A549 (cell line): ENCODE results near the gene RBM26. TPM values are rescaled to one million over a fixed set of nuclear protein-coding genes. Genes with fewer than 3 reads are reported as not detected.

Experiments
- ATAC-seq, 2 experiments: fragments of 200-7000 bp in 1 of 2; fragments of >200 bp in 1 of 2; cut with Nextera tagmentation in 1 of 2; cut with Tn5 transposase in 1 of 2; 3 replicates each; pipeline versions ENCODE4 v1.8.0 to v1.9.1; 2018 to 2020; ENCODE audit warnings: mild to moderate bottlenecking in 1 of 2, moderate library complexity in 1 of 2
- CTCF ChIA-PET: fragments of 300-600 bp; sonication (Branson Sonifier 250); formaldehyde crosslinking; extraction: SDS; loops from one replicate; lab custom pipeline; 2021; ENCODE audit warnings: antibody characterized with exemption, inconsistent platforms; lab: Yijun Ruan, JAX
- POLR2A ChIA-PET: fragments of 350-600 bp; formaldehyde crosslinking; extraction: SDS; loops from one replicate; lab custom pipeline; 2021; ENCODE audit warnings: antibody characterized with exemption, inconsistent platforms; lab: Yijun Ruan, JAX
- DNase-seq, 2 experiments: peaks; one replicate each; pipeline versions ENCODE4 v3.0.0 to v3.0.0-alpha.2; 2011 to 2016; ENCODE audit warnings: low read depth in 1 of 2, low spot score in 1 of 2
- FAIRE-seq: peaks from 2 replicates; lab custom pipeline; 2011; peaks lifted over from hg19 to GRCh38; lab: Jason Lieb, UNC
- H3K27ac ChIP-seq, 2 experiments: fragments of >200 bp; sonication (Bioruptor Twin); formaldehyde crosslinking; 3 replicates each; pipeline ENCODE4 v1.5.1; 2016 to 2017
- H3K4me1 ChIP-seq: fragments of >200 bp; sonication (Bioruptor Twin); formaldehyde crosslinking; 3 replicates; pipeline ENCODE4 v1.6.1; 2016
- H3K4me2 ChIP-seq: fragments of >200 bp; sonication (Bioruptor Twin); formaldehyde crosslinking; 3 replicates; pipeline ENCODE4 v1.6.1; 2016
- H3K4me3 ChIP-seq: fragments of >200 bp; sonication (Bioruptor Twin); formaldehyde crosslinking; 3 replicates; pipeline ENCODE4 v1.5.1; 2016
- H3K9me3 ChIP-seq: fragments of >200 bp; sonication (Bioruptor Twin); formaldehyde crosslinking; 3 replicates; pipeline ENCODE4 v1.6.1; 2016
- ATOH8 ChIP-seq: fragments of 250-450 bp; sonication (Bioruptor Pico); IDR thresholded peaks from 2 replicates; pipeline ENCODE4 v1.5.0; 2020; ENCODE audit warnings: low read depth, mild to moderate bottlenecking, moderate library complexity
- CHD4 ChIP-seq: fragments of 200-600 bp; sonication (generic); IDR thresholded peaks from 2 replicates; pipeline ENCODE4 v1.6.1; 2016; ENCODE audit warnings: antibody characterized with exemption, mild to moderate bottlenecking, borderline replicate concordance
- EHMT2 ChIP-seq: fragments of 200-600 bp; sonication (generic); IDR thresholded peaks from 2 replicates; pipeline ENCODE4 v1.6.1; 2016; ENCODE audit warnings: antibody characterized with exemption, low read depth, mild to moderate bottlenecking, moderate library complexity
- ESRRA ChIP-seq: fragments of 150-350 bp; IDR thresholded peaks from 2 replicates; pipeline ENCODE4 v1.6.1; 2014; ENCODE audit warnings: mild to moderate bottlenecking, low read length, borderline replicate concordance
- FOSB ChIP-seq: fragments of 250-450 bp; sonication (Bioruptor Pico); IDR thresholded peaks from 2 replicates; pipeline ENCODE4 v1.5.0; 2020; ENCODE audit warnings: mild to moderate bottlenecking, moderate library complexity
- HDAC2 ChIP-seq: fragments of 200-600 bp; sonication (generic); IDR thresholded peaks from 2 replicates; pipeline ENCODE4 v1.6.1; 2016
- HEYL ChIP-seq: fragments of 250-450 bp; sonication (Bioruptor Pico); IDR thresholded peaks from 2 replicates; pipeline ENCODE4 v1.8.0; 2021; ENCODE audit warnings: mild to moderate bottlenecking, moderate library complexity
- MAFK ChIP-seq: fragments of 450-650 bp; IDR thresholded peaks from 2 replicates; pipeline ENCODE4 v1.6.1; 2014; ENCODE audit not compliant: partially characterized antibody
- MAZ ChIP-seq: fragments of 150-350 bp; IDR thresholded peaks from 2 replicates; pipeline ENCODE4 v1.6.1; 2014; ENCODE audit warnings: antibody characterized with exemption, low read depth, low read length, borderline replicate concordance
- NPAS2 ChIP-seq: fragments of 250-450 bp; sonication (Bioruptor Pico); IDR thresholded peaks from 2 replicates; pipeline ENCODE4 v1.8.0; 2022; ENCODE audit warnings: mild to moderate bottlenecking, moderate library complexity, borderline replicate concordance
- POLR2A ChIP-seq: IDR thresholded peaks from 2 replicates; pipeline ENCODE4 v1.6.1; 2012; ENCODE audit warnings: mild to moderate bottlenecking, low read length
- RFX5 ChIP-seq: fragments of 450-650 bp; IDR thresholded peaks from 2 replicates; pipeline ENCODE4 v1.7.1; 2014; ENCODE audit warnings: antibody characterized with exemption, mild to moderate bottlenecking, moderate library complexity
- RNF2 ChIP-seq: fragments of 200-600 bp; sonication (generic); IDR thresholded peaks from 2 replicates; pipeline ENCODE4 v1.6.1; 2016; ENCODE audit warnings: low read depth, mild to moderate bottlenecking, antibody characterized with exemption, moderate library complexity, borderline replicate concordance
- WGBS: methylation state at CpG from one replicate; pipeline ENCODE4 v1.1.6; 2017; ENCODE audit errors: missing lambda C conversion rate; 5-methylcytosine and 5-hydroxymethylcytosine counted together
- polyA plus RNA-seq, 4 experiments: library from polyadenylated mRNA; depleted of rRNA in 3 of 4; stranded (reverse); fragments of >200 nt; fragmentation: RNase III in 1 of 4; extraction: RNeasy Plus Mini Kit Qiagen cat#74134 plus additional on column Dnase treatment in 1 of 4; gene quantifications; 2 replicates in 3 of 4; 3 replicates in 1 of 4; pipeline ENCODE4 v1.2.3, GENCODE V29; 2011 to 2017
- TF ChIP-seq, protein P1 (sequence below): fragments of >200 bp; sonication (Bioruptor Twin); formaldehyde crosslinking; IDR thresholded peaks from 2 replicates; pipeline ENCODE4 v1.6.1; 2016
- TF ChIP-seq, protein P2 (sequence below): fragments of >200 bp; sonication (Bioruptor Twin); formaldehyde crosslinking; IDR thresholded peaks from 3 replicates; pipeline ENCODE4 v1.5.1; 2016
- TF ChIP-seq, protein P3 (sequence below): fragments of 250-450 bp; sonication (Bioruptor Pico); IDR thresholded peaks from 2 replicates; pipeline ENCODE4 v1.5.0; 2021; ENCODE audit warnings: mild to moderate bottlenecking, moderate library complexity, borderline replicate concordance

Gene RBM26
- polyA plus RNA-seq, 2 of the 4 experiments (the other 2 are of a cell fraction), result 29.5 to 29.7 TPM

GRCh38 chr13:79405831-79406596 is at the start of gene RBM26 (continued):
- TF ChIP-seq EHMT2 (no peak), POLR2A (peak; percentile 72)
- TF ChIP-seq, all 56 proteins: peak for 9

DNA sequence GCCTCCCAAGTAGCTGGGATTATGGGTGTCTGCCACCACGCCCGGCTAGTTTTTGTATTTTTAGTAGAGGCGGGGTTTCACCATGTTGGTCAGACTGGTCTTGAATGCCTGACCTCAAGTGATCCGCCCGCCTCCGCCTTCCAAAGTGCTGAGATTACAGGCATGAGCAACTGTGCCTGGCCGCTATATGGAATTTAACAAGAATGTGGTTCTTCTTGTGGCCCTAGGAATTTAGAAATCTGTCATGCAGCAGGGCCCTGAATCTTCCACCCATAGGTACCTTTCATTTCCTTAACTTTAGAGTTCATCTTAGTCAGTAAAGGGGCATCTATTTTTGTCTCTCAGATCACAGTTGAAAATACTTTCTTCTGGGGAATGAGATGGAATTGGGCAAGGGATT is 49.3 kb upstream of the RBM26 start:
- WGBS, result 94% methylated on average over 7 of the region's 7 CpGs
- no peak for DNase-seq
- CTCF ChIA-PET, result interaction anchor here (1.2 kb wide), 1 partner anchor 9 kb away, joined by 3 read pairs; no protein-coding TSS in a partner anchor

GRCh38 chr13:79452239-79452913 is 46.3 kb upstream of the RBM26 start:
- Histone ChIP-seq H3K9me3 (no peaks in the 10 kb centered on the region), H3K4me2 (no peak overlapping the region), H3K4me1 (peaks cover 7% of the 10 kb centered on the region; the same call in 1 of the 3 replicates), H3K4me3 (no peak overlapping the region), H3K27ac (no peak overlapping the region)
- ATAC-seq (no peak), DNase-seq (no peak), FAIRE-seq (no peak)
- WGBS, result 68% methylated on average over 3 of the region's 3 CpGs
- TF ChIP-seq MAFK (peak; percentile 31), HEYL (no peak)
- ChIA-PET CTCF (no interaction called here), POLR2A (interaction anchor here (1.4 kb wide), 1 partner anchor 29 kb away, joined by 4 read pairs; the partner anchor contains the start of gene NDFIP2)

More for the DNA sequence above, 49.3 kb upstream of the RBM26 start:
- POLR2A ChIA-PET, result no interaction called here
- Histone ChIP-seq H3K9me3 (no peaks in the 10 kb centered on the region), H3K4me2 (no peak overlapping the region), H3K4me1 (peaks cover 7% of the 10 kb centered on the region; the same call in 1 of the 3 replicates), H3K4me3 (no peak overlapping the region), H3K27ac (no peak overlapping the region)
- no peak for FAIRE-seq
- ATAC-seq, result no peak
- TF ChIP-seq ATOH8 (CRISPR knock-in tag) (no peak), CHD4 (no peak), MAZ (no peak), FOSB (CRISPR knock-in tag) (no peak), NPAS2 (CRISPR knock-in tag) (no peak)

GRCh38 chr13:79451500-79451962 is 45.5 kb upstream of the RBM26 start:
- ATAC-seq (peak; percentile 89 to 92), DNase-seq (peak; percentile 13 to 41), FAIRE-seq (no peak)
- TF ChIP-seq ESRRA, result 0 out of 2 replicates have a peak, but pooled peaks have one; percentile 23
- TF ChIP-seq RNF2, result no peak
- TF ChIP-seq, protein P1, sequence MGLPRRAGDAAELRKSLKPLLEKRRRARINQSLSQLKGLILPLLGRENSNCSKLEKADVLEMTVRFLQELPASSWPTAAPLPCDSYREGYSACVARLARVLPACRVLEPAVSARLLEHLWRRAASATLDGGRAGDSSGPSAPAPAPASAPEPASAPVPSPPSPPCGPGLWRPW, result no peak
- peak; percentile 52; the same call in 1 of the 2 replicates for TF ChIP-seq RFX5
- ChIA-PET POLR2A (interaction anchor here (1.4 kb wide), 1 partner anchor 30 kb away, joined by 4 read pairs; the partner anchor contains the start of gene NDFIP2), CTCF (no interaction called here)
- H3K4me3 ChIP-seq, result no peak overlapping the region
- peak overlapping the region; percentile 27; the same call in 1 of the 3 replicates for H3K4me2 ChIP-seq
- 3% methylated on average over 3 of the region's 3 CpGs for WGBS
- H3K9me3 ChIP-seq, result no peaks in the 10 kb centered on the region
- peaks cover 7% of the 10 kb centered on the region; the same call in 1 of the 3 replicates for H3K4me1 ChIP-seq
- H3K27ac ChIP-seq, result no peak overlapping the region

DNA sequence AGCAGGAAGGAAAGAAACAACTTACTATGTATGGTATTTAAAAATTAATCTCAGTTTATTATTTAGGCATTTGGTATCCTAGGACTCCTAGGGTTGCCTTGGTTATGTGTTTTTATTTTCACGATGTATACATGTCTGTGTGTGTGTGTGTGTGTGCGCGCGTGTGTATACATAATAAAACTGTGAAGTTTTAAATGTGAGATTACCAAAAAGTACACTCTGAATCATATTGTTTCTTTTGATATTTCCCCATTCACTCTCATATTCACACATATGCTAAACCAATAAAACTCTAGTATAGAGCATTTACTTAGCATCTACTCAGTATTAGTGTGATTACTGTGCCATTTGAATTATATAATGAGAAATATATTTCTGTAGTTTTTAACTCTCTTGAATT is 44.1 kb upstream of the RBM26 start:
- TF ChIP-seq, protein P2, sequence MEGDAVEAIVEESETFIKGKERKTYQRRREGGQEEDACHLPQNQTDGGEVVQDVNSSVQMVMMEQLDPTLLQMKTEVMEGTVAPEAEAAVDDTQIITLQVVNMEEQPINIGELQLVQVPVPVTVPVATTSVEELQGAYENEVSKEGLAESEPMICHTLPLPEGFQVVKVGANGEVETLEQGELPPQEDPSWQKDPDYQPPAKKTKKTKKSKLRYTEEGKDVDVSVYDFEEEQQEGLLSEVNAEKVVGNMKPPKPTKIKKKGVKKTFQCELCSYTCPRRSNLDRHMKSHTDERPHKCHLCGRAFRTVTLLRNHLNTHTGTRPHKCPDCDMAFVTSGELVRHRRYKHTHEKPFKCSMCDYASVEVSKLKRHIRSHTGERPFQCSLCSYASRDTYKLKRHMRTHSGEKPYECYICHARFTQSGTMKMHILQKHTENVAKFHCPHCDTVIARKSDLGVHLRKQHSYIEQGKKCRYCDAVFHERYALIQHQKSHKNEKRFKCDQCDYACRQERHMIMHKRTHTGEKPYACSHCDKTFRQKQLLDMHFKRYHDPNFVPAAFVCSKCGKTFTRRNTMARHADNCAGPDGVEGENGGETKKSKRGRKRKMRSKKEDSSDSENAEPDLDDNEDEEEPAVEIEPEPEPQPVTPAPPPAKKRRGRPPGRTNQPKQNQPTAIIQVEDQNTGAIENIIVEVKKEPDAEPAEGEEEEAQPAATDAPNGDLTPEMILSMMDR, result no peak
- TF ChIP-seq HDAC2, result no peak
- TF ChIP-seq, protein P3, sequence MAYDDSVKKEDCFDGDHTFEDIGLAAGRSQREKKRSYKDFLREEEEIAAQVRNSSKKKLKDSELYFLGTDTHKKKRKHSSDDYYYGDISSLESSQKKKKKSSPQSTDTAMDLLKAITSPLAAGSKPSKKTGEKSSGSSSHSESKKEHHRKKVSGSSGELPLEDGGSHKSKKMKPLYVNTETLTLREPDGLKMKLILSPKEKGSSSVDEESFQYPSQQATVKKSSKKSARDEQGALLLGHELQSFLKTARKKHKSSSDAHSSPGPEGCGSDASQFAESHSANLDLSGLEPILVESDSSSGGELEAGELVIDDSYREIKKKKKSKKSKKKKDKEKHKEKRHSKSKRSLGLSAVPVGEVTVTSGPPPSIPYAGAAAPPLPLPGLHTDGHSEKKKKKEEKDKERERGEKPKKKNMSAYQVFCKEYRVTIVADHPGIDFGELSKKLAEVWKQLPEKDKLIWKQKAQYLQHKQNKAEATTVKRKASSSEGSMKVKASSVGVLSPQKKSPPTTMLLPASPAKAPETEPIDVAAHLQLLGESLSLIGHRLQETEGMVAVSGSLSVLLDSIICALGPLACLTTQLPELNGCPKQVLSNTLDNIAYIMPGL (CRISPR knock-in tag), result no peak
- no peak overlapping the region for H3K4me3 ChIP-seq
- peaks cover 7% of the 10 kb centered on the region; the same call in 1 of the 3 replicates for H3K4me1 ChIP-seq
- FAIRE-seq (no peak), DNase-seq (no peak), ATAC-seq (no peak)
- 92% methylated on average over 4 of the region's 4 CpGs for whole genome bisulfite sequencing
- ChIA-PET POLR2A (no interaction called here), CTCF (interaction anchor here (1.0 kb wide), 1 partner anchor 90 kb away, joined by 3 read pairs; no protein-coding TSS in a partner anchor)
- H3K27ac ChIP-seq, result no peak overlapping the region
- H3K4me2 ChIP-seq, result no peak overlapping the region
- no peaks in the 10 kb centered on the region for H3K9me3 ChIP-seq
